PC-3 (cell line): ENCODE data around the gene LMO2.

Experiments
- CTCF ChIP-seq: fragments of 300-600 bp; sonication (generic); conservative IDR thresholded peaks from 2 replicates; pipeline ENCODE4 v1.5.1; 2017; ENCODE audit warnings: antibody characterized with exemption, low read depth, mild to moderate bottlenecking, low read length
- EZH2 ChIP-seq: fragments of 300-600 bp; sonication (generic); IDR thresholded peaks from one replicate; pipeline ENCODE4 v1.6.1; 2017; ENCODE audit warnings: antibody characterized with exemption, mild to moderate bottlenecking, low read length; ENCODE audit not compliant: unreplicated experiment
- EZH2phosphoT487 ChIP-seq: fragments of 300-600 bp; sonication (generic); IDR thresholded peaks from 2 replicates; pipeline ENCODE4 v1.6.1; 2018; ENCODE audit warnings: mild to moderate bottlenecking, antibody characterized with exemption, low read length, borderline replicate concordance

DNA sequence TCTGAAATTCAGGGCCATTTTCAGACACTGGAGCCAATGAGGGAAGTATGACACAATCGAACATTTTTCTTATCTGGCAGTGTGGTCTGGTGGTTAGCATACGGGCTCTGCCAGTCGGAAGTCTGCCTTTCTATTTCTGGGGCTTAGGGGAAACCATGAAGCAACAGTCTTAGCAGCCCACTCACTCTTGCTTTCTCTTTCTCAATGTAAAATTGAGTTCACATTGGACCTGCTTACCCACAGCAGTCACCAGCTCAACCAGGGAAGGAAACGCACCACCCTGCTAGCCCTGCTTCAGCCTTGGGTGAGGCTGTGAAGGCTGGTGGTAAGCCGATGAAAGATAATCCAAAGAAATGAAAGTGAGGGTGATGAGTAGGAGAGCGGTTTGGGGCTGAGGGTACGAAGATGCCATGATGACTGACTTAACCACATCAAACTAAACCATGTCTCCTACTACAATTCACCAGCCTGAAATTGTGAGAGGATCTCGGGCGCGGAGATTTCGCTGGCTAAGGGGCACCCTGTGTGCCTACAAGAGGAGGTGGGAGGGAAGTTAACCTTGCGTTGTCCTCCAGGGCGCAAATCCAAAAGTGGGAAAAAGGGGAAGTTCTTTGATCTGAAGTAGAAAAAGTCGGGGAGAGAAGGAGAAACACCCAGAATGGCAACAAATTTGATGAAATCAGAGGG lies 2.0 kb upstream of the LMO2 start:
- no peak for TF ChIP-seq EZH2
- TF ChIP-seq CTCF, result no peak
- TF ChIP-seq EZH2phosphoT487, result no peak
